NCI-H2029 (cell line): Measurements from ENCODE around the gene ANKRD13A.

Experiments used
- DNase-seq: peaks from one replicate; lab custom pipeline; 2025; lab: John Stamatoyannopoulos, UW

ANKRD13A gene

DNA sequence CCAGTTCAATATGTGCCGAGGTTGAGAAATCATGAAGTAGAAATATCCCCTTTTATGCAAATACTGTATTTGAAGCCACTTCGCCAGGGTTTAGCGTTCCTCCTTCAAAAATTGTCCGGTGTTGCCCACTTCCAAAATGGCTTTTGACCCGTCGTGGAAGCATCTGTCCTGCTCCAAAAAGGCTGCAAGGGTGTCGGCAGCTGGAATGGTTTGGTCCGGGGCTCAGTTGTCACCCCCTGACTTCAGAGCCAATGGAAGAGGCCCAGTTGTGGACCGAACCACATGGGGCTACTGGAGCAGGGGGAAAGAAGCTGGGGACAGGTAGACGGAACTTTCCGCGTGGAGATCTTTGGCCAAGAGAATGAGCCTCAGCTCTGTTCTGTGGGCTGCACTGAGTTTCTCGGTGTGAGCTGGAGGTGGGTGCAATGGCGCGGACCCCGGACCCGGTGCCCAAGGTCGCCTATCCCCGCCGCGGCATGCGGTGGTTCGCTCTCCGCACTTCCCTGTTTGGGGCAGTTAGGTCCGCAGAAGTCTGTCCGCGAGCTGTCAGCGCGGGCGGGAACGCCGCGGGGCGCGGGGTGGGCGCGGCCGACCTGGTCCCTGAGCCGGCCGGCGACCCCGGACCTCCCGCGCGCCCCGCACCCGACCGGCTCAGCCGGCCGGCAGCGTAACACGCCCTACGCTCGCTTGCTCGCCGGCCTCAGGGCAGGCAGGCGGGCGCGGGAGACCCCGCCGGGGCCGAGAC lies at the start of gene ANKRD13A:
Gene ANKRD13A (plus strand): TSS at position 527 of the 745 bp plus-strand sequence. CDS start 259 bp downstream, outside the sequence.
- peak; percentile 84 for DNase-seq

GRCh38 chr12:109950625-109951024 lies 48.6 kb upstream of the ANKRD13A start:
- no peak for DNase-seq

- DNase-seq: no peak
Measured at GRCh38 chr12:109951136-109951535, 48.1 kb upstream of the ANKRD13A start.

DNA sequence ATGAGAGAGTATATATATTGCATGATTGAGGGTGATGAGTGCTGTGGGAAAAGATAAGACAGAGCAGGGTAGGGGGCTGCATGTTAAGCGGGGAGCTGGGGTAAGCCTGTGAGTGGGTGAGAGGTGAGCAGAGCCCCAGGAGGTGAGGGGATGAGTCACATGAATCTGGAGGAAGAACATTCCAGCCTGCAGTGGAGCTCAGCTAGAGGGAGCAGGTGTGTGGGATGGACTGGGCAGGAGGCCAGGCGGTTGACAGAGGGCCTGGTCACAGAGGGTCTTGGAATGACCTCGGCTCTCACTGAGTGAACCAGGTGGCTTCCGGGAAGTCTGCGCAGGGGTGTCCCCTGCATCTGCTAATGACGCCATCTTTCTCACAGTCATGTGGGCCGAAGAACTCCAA lies 47.5 kb upstream of the ANKRD13A start:
- DNase-seq: no peak

- DNase-seq: no peak
Measured at GRCh38 chr12:109952160-109952858, 46.9 kb upstream of the ANKRD13A start.

DNA sequence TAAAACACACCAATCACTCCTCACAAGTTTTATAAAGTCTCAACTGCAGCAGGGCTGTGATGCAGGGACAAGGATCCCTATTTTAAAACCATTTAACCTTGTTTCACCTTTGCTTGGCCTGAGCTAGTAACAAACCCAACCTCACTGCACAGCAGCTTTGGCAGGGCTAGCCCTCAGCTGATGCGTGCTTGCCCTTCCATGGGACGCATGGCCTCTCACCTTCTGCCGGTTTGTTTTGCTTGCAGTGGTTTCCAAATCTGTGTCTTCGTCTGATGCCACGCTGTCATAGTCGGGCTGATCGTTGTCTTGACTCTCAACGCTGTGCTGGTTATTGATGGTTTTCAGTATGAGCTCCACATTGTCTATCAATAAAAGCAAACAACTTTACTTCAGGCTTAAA lies 46.4 kb upstream of the ANKRD13A start:
- no peak for DNase-seq

DNA sequence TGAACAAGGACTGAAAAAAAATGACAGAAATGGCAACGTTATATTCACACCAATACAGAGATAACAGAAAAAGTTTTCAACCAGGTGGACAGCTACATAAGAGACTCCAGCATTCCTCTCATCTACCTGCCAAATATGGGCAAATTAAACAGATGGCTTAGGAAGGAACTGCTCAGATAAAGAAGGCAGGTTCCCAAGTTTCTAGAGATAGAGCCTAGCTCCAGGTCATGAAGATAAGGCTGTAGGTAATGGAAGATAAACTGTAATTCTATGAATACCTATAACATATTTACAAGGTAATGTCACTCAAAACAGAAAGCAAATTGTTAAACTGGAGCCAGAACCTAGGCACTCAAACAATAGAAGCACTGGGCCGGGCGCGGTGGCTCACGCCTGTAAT lies 45.6 kb upstream of the ANKRD13A start:
- no peak for DNase-seq

DNA sequence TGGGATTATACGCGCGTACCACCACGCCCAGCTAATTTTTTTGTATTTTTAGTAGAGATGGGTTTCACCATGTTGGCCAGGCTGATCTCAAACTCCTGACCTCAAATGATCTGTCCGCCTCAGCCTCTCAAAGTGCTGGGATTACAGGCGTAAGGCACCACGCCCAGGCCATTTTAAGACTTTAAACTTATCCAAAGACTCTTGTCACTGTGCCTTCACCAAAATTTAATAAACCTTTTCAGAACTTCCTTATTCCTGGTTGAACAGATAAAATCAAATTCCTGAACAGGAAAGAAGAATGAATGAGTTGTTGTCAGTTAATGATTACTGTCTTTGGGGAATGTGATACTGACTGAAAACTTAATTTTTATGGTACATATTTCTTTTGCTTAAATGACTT lies 40.9 kb upstream of the ANKRD13A start:
- DNase-seq: no peak

- DNase-seq: no peak
Measured at GRCh38 chr12:109959411-109960093, 39.7 kb upstream of the ANKRD13A start.

- DNase-seq: no peak
Measured at GRCh38 chr12:109961201-109961600, 38.0 kb upstream of the ANKRD13A start.

- no peak for DNase-seq
Measured at GRCh38 chr12:109961612-109962011, 37.6 kb upstream of the ANKRD13A start.

GRCh38 chr12:109962398-109962797 lies 36.8 kb upstream of the ANKRD13A start:
- DNase-seq: no peak

- no peak for DNase-seq
Measured at GRCh38 chr12:109963330-109963729, 35.9 kb upstream of the ANKRD13A start.

- no peak for DNase-seq
Measured at GRCh38 chr12:109963743-109964429, 35.3 kb upstream of the ANKRD13A start.

- DNase-seq: no peak
Measured at GRCh38 chr12:109966546-109966945, 32.7 kb upstream of the ANKRD13A start.

DNA sequence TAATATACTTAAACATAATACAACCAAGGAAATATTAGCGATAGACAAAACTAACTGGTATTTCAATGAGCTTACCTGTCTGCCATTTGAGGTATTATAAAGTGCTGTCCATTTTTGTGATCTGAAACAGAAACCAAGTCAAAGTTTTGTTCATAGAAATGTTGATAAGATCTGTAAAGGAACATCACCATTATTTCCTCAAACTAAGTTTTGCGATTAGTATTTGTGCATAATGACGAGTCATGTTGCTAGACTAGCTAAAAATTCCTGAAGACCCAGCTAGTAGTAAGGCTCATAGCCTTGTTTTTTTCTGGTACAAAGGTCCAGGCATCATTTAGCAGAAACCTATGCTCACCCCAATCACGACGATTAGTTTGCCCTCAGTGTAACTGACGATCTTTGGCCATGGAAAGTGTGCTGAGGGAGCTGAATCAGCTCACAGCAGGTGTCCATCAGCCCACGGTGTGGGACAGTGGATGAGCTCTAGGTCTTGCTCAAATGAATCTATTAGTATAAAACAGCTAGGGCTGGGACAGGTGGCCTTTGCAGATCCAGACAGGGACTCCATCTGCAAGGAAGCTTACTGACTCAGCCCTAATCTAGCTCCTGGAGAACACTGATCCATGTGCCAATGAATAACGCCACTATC lies 31.7 kb upstream of the ANKRD13A start:
- no peak for DNase-seq

GRCh38 chr12:109968032-109968420 lies 31.2 kb upstream of the ANKRD13A start:
- no peak for DNase-seq

DNA sequence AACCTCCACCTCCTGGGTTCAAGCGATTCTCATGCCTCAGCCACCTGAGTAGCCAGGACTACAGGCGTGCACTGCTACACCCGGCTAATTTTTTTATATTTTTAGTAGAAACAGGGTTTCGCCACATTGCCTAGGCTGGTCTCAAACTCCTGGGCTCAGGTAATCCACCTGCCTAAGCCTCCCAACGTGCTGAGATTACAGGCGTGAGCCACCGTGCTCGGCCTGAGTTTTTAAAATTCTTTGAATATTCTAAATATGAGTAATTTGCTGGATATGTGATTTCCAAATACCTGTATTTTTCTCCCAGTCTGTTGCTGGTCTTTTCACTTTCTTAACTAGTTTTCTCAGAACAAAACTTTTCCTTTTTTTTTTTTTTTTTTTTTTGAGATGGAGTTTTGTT lies 30.4 kb upstream of the ANKRD13A start:
- no peak for DNase-seq

DNA sequence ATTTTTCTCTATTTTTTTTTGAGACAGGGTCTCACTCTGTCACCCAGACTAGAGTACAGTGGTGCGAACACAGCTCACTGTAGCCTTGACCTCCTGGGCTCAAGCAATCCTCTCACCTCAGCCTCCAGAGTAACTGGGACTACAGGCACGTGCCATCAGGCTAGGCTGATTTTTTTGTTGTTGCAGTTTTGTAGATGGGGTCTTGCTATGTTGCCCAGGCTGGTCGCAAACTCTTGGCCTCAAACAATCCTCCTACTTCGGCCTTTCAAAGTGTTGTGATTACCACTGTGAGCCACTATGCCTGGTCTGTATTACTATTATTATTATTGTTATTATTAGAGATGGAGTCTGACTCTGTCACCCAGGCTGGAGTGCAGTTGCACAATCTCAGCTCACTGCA lies 26.4 kb upstream of the ANKRD13A start:
- DNase-seq: no peak

DNA sequence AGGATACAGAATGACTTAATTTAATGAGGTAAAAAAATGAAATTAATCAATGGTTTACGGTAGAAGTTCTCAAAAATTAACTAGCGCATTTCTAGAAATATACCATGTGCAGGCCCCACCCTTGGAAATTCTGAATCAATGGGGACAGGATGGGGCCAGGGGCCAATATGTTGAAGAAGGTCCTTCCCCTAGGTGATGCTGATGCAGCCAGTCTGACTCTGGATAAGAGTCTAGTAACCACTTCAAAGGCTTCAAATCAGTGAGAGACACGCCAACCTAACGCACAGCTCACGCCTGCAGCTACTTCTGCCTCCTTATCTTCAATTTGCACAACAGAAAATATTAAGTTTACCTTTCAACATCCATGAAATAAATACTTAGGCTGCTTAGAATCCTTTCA lies 17.9 kb upstream of the ANKRD13A start:
- DNase-seq: no peak

DNA sequence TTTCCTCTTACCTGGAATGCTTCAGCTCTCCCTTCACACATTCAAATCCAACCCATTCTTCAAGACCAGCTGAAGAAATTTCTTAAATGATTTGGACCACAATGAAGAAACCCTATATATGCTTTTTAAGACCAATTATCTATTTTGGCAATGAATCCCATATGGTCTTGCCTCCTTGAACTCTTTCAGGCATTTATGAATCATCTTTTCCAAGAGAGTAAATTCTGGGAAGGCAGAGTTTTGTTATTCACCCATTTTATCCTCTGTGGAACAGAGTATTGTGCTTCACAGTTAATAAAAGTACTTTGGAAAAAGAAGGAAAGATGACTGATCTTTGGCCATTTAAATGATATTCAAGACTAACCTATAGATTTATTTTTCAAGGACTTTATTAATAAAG lies 17.0 kb upstream of the ANKRD13A start:
- DNase-seq: no peak
